GM23338 (cell line): ENCODE results near the gene RNH1. TPM values are rescaled to one million over a fixed set of nuclear protein-coding genes. Genes with fewer than 3 reads are reported as not detected.

Experiments
- ATAC-seq: fragments of 200-7000 bp; cut with Tn5 transposase; 3 replicates; pipeline ENCODE4 v1.9.1; 2020
- DNase-seq: peaks from one replicate; pipeline ENCODE4 v3.0.0-alpha.2; 2015; ENCODE audit warnings: low spot score
- H2AFZ ChIP-seq: fragments of 200-600 bp; sonication (generic); 2 replicates; pipeline ENCODE4 v1.8.0; 2016; ENCODE audit warnings: antibody characterized with exemption, mild to moderate bottlenecking, moderate library complexity
- H3F3A ChIP-seq: fragments of 200-600 bp; sonication (generic); replicated peaks from 2 replicates; pipeline ENCODE4 v1.8.0; 2017; ENCODE audit warnings: antibody characterized with exemption, mixed run types, low read depth
- H3K27ac ChIP-seq: fragments of 200-600 bp; sonication (generic); 2 replicates; pipeline ENCODE4 v1.6.1; 2016; ENCODE audit warnings: low read depth
- H3K27me3 ChIP-seq: fragments of 200-600 bp; sonication (generic); 2 replicates; pipeline ENCODE4 v1.8.0; 2016; ENCODE audit warnings: mild to moderate bottlenecking, mixed run types, moderate library complexity; ENCODE audit not compliant: insufficient read depth
- H3K36me3 ChIP-seq: fragments of 200-600 bp; sonication (generic); 2 replicates; pipeline ENCODE4 v1.8.0; 2016; ENCODE audit warnings: mild to moderate bottlenecking; ENCODE audit not compliant: insufficient read depth
- H3K4me1 ChIP-seq: fragments of 200-600 bp; sonication (generic); 2 replicates; pipeline ENCODE4 v1.8.0; 2016; ENCODE audit warnings: mild to moderate bottlenecking, moderate library complexity; ENCODE audit not compliant: insufficient read depth
- H3K4me2 ChIP-seq: fragments of 200-600 bp; sonication (generic); 2 replicates; pipeline ENCODE4 v1.7.1; 2017; ENCODE audit warnings: mixed run types
- H3K4me3 ChIP-seq: fragments of 200-600 bp; sonication (generic); 2 replicates; pipeline ENCODE4 v1.6.1; 2016; ENCODE audit warnings: mixed run types
- H3K79me2 ChIP-seq: fragments of 200-600 bp; sonication (generic); replicated peaks from 2 replicates; pipeline ENCODE4 v1.8.0; 2017; ENCODE audit warnings: mild to moderate bottlenecking; ENCODE audit not compliant: insufficient read depth
- H3K9me2 ChIP-seq: fragments of 200-600 bp; sonication (generic); 2 replicates; pipeline ENCODE4 v1.8.0; 2017; ENCODE audit not compliant: insufficient read depth
- H4K20me1 ChIP-seq: fragments of 200-600 bp; sonication (generic); replicated peaks from 2 replicates; pipeline ENCODE4 v1.8.0; 2017; ENCODE audit warnings: mild to moderate bottlenecking; ENCODE audit not compliant: insufficient read depth
- H3K27ac Mint-ChIP-seq: 2 replicates; pipeline ENCODE4 v1.8.0; 2020; ENCODE audit warnings: inconsistent platforms, mild to moderate bottlenecking, moderate library complexity, mixed read lengths
- H3K27me3 Mint-ChIP-seq: 3 replicates; pipeline ENCODE4 v1.8.0; 2022; ENCODE audit warnings: low read depth, mild to moderate bottlenecking, moderate library complexity, mixed read lengths, inconsistent platforms; ENCODE audit not compliant: insufficient read depth, poor library complexity
- H3K36me3 Mint-ChIP-seq: 3 replicates; pipeline ENCODE4 v1.8.0; 2021; ENCODE audit warnings: low read depth, mild to moderate bottlenecking, inconsistent platforms, moderate library complexity, mixed read lengths
- H3K4me1 Mint-ChIP-seq: 3 replicates; pipeline ENCODE4 v1.8.0; 2020; ENCODE audit warnings: mild to moderate bottlenecking, inconsistent platforms, mixed read lengths
- H3K4me3 Mint-ChIP-seq: 3 replicates; pipeline ENCODE4 v1.8.0; 2021; ENCODE audit warnings: moderate library complexity, mild to moderate bottlenecking, inconsistent platforms, mixed read lengths
- H3K9me3 Mint-ChIP-seq: 3 replicates; pipeline ENCODE4 v1.8.0; 2020; ENCODE audit warnings: moderate library complexity, mild to moderate bottlenecking, inconsistent platforms, mixed read lengths
- CREB1 ChIP-seq: fragments of 250-450 bp; sonication (Bioruptor Pico); IDR thresholded peaks from 2 replicates; pipeline ENCODE4 v1.5.0; 2020; ENCODE audit warnings: low read depth, mild to moderate bottlenecking, moderate library complexity
- EZH2 ChIP-seq: fragments of 200-600 bp; sonication (generic); IDR thresholded peaks from one replicate; pipeline ENCODE4 v1.8.0; 2017; ENCODE audit warnings: antibody characterized with exemption, mild to moderate bottlenecking, low read depth; ENCODE audit not compliant: unreplicated experiment
- EZH2phosphoT487 ChIP-seq: fragments of 200-600 bp; sonication (generic); IDR thresholded peaks from one replicate; pipeline ENCODE4 v1.8.1; 2018; ENCODE audit warnings: antibody characterized with exemption; ENCODE audit not compliant: unreplicated experiment
- JUNB ChIP-seq: IDR thresholded peaks from one replicate; pipeline ENCODE4 v1.6.1; 2016; ENCODE audit warnings: antibody characterized with exemption; ENCODE audit not compliant: unreplicated experiment
- POLR2AphosphoS5 ChIP-seq: IDR thresholded peaks from 2 replicates; pipeline ENCODE4 v1.6.1; 2016; ENCODE audit warnings: antibody characterized with exemption, low read depth
- STAT1 ChIP-seq: IDR thresholded peaks from one replicate; pipeline ENCODE4 v1.6.1; 2016; ENCODE audit warnings: antibody characterized with exemption; ENCODE audit not compliant: unreplicated experiment
- ZNF331 ChIP-seq: fragments of 250-450 bp; sonication (Bioruptor Pico); IDR thresholded peaks from 2 replicates; pipeline ENCODE4 v1.5.0; 2020; ENCODE audit warnings: low read depth, mild to moderate bottlenecking, moderate library complexity
- polyA plus RNA-seq: library from polyadenylated mRNA; unstranded; fragments of >200 nt; fragmentation: Nextera tagmentation; extraction: Ambion mirVana; gene quantifications from 2 replicates; pipeline ENCODE4 v1.2.1, GENCODE V29; 2016
- total RNA-seq: library from RNA; depleted of rRNA; stranded (reverse); fragments of >200 nt; shearing (Covaris generic); gene quantifications from 2 replicates; pipeline ENCODE4 v1.2.3, GENCODE V29; 2014
- TF ChIP-seq, protein P1 (sequence below), 2 experiments: fragments of 200-600 bp in 1 of 2; sonication (generic) in 1 of 2; conservative IDR thresholded peaks; 2 replicates each; pipeline versions ENCODE4 v1.5.1 to v1.6.1; 2016 to 2017; ENCODE audit warnings: antibody characterized with exemption in 2 of 2, low read depth in 2 of 2, mild to moderate bottlenecking in 2 of 2, moderate library complexity in 1 of 2
- TF ChIP-seq, protein P2 (sequence below): IDR thresholded peaks from one replicate; pipeline ENCODE4 v1.6.1; 2018; ENCODE audit warnings: antibody characterized with exemption; ENCODE audit not compliant: unreplicated experiment

RNH1 gene
- total and polyA plus RNA-seq, 2 experiments from 2014 or later = 33.3 to 56.3 TPM

DNA sequence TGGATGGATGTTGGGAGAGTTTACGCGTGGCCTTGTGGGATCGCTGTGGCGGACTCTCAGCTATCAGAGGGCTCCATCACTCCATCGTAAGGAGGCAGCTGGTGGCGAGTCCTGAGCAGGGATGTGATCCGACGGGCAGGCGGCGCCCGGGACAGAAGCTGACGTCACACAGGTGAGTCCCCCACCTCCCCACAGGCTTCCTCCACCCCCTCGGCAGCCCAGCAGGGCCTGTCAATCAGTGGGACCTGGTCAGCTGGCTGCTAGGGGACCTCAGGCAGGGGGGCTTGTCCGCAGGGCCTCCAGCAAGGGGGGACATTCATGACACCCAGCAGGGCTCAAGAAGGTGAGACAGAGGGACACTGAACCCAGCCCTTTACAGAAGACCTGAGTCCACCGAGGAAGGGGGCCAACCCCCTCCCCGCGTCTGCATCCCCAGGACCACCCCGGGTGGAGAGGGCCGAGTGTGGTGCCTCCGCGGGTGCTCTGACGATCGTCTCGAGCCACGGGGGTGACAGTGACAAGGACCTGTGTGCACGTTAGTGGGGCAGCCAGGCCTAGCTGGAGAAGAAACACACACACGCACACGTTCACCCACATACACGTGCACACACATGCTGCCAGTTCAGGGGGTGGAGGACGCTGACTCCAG lies 21.2 kb upstream of the RNH1 start:
- TF ChIP-seq JUNB = no peak
- TF ChIP-seq, protein P1, sequence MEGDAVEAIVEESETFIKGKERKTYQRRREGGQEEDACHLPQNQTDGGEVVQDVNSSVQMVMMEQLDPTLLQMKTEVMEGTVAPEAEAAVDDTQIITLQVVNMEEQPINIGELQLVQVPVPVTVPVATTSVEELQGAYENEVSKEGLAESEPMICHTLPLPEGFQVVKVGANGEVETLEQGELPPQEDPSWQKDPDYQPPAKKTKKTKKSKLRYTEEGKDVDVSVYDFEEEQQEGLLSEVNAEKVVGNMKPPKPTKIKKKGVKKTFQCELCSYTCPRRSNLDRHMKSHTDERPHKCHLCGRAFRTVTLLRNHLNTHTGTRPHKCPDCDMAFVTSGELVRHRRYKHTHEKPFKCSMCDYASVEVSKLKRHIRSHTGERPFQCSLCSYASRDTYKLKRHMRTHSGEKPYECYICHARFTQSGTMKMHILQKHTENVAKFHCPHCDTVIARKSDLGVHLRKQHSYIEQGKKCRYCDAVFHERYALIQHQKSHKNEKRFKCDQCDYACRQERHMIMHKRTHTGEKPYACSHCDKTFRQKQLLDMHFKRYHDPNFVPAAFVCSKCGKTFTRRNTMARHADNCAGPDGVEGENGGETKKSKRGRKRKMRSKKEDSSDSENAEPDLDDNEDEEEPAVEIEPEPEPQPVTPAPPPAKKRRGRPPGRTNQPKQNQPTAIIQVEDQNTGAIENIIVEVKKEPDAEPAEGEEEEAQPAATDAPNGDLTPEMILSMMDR (conservative IDR thresholded peaks at IDR 0.05; ENCODE audit: low read depth in 2 of 2) = no peak
- TF ChIP-seq ZNF331 = no peak
- no peak for TF ChIP-seq POLR2AphosphoS5
- no peak for TF ChIP-seq EZH2phosphoT487
- TF ChIP-seq STAT1 = no peak
- no peak for TF ChIP-seq EZH2
- TF ChIP-seq, protein P2, sequence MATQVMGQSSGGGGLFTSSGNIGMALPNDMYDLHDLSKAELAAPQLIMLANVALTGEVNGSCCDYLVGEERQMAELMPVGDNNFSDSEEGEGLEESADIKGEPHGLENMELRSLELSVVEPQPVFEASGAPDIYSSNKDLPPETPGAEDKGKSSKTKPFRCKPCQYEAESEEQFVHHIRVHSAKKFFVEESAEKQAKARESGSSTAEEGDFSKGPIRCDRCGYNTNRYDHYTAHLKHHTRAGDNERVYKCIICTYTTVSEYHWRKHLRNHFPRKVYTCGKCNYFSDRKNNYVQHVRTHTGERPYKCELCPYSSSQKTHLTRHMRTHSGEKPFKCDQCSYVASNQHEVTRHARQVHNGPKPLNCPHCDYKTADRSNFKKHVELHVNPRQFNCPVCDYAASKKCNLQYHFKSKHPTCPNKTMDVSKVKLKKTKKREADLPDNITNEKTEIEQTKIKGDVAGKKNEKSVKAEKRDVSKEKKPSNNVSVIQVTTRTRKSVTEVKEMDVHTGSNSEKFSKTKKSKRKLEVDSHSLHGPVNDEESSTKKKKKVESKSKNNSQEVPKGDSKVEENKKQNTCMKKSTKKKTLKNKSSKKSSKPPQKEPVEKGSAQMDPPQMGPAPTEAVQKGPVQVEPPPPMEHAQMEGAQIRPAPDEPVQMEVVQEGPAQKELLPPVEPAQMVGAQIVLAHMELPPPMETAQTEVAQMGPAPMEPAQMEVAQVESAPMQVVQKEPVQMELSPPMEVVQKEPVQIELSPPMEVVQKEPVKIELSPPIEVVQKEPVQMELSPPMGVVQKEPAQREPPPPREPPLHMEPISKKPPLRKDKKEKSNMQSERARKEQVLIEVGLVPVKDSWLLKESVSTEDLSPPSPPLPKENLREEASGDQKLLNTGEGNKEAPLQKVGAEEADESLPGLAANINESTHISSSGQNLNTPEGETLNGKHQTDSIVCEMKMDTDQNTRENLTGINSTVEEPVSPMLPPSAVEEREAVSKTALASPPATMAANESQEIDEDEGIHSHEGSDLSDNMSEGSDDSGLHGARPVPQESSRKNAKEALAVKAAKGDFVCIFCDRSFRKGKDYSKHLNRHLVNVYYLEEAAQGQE = no peak
- Mint-ChIP-seq H3K4me3 (no peak overlapping the region), H3K9me3 (peaks cover 8% of the 10 kb centered on the region; the same call in 2 of the 3 replicates), H3K27me3 (peaks cover 11% of the 10 kb centered on the region), H3K27ac (no peak overlapping the region), H3K4me1 (no peaks in the 10 kb centered on the region), H3K36me3 (peaks cover 12% of the 10 kb centered on the region)
- no peaks in the 10 kb centered on the region for H3F3A ChIP-seq
- H3K36me3 ChIP-seq = no peaks in the 10 kb centered on the region
- ATAC-seq (no peak), DNase-seq (no peak)
- no peak overlapping the region for H3K27ac ChIP-seq
- H3K4me1 ChIP-seq = no peaks in the 10 kb centered on the region
- no peak overlapping the region for H3K4me2 ChIP-seq
- H4K20me1 ChIP-seq = no peaks in the 10 kb centered on the region
- no peaks in the 10 kb centered on the region for H3K79me2 ChIP-seq
- H3K9me2 ChIP-seq = 0 out of 2 replicates have a peak, but pooled peaks cover 3% of the 10 kb centered on the region
- H3K27me3 ChIP-seq = no peaks in the 10 kb centered on the region
- H3K4me3 ChIP-seq = no peak overlapping the region
- no peak overlapping the region for H2AFZ ChIP-seq

- DNase-seq (no peak), ATAC-seq (no peak)
- Mint-ChIP-seq H3K36me3 (peaks cover 5% of the 10 kb centered on the region; the same call in 2 of the 3 replicates), H3K4me1 (no peaks in the 10 kb centered on the region), H3K27ac (no peak overlapping the region), H3K9me3 (peaks cover 13% of the 10 kb centered on the region; the same call in 2 of the 3 replicates), H3K27me3 (peaks cover 11% of the 10 kb centered on the region), H3K4me3 (no peak overlapping the region)
- no peaks in the 10 kb centered on the region for H3K79me2 ChIP-seq
- H2AFZ ChIP-seq = no peak overlapping the region
- no peaks in the 10 kb centered on the region for H4K20me1 ChIP-seq
- H3K9me2 ChIP-seq = 0 out of 2 replicates have a peak, but pooled peaks cover 3% of the 10 kb centered on the region
- no peaks in the 10 kb centered on the region for H3F3A ChIP-seq
- H3K4me3 ChIP-seq = no peak overlapping the region
- no peaks in the 10 kb centered on the region for H3K27me3 ChIP-seq
- H3K4me2 ChIP-seq = no peak overlapping the region
- no peaks in the 10 kb centered on the region for H3K4me1 ChIP-seq
- TF ChIP-seq ZNF331 (no peak), CREB1 (CRISPR knock-in tag) (no peak), EZH2 (no peak)
- no peak overlapping the region for H3K27ac ChIP-seq
- H3K36me3 ChIP-seq = no peaks in the 10 kb centered on the region
These were observed 19.1 kb upstream of the RNH1 start for GRCh38 chr11:526192-526591.
